NT2/D1 (cell line): ENCODE measurements around the gene PPP3CA.

Experiments used
- SUZ12 ChIP-seq: IDR thresholded peaks from 2 replicates; pipeline ENCODE4 v1.6.1; 2011; ENCODE audit not compliant: insufficient read length, insufficient read depth; ENCODE audit errors: extremely low read depth
- YY1 ChIP-seq: IDR thresholded peaks from 2 replicates; pipeline ENCODE4 v1.6.1; 2011; ENCODE audit not compliant: insufficient read length, insufficient read depth
- ZNF274 ChIP-seq: IDR thresholded peaks from 2 replicates; pipeline ENCODE4 v1.6.1; 2011; ENCODE audit warnings: mild to moderate bottlenecking, low read depth, low read length

- TF ChIP-seq ZNF274 = no peak
- TF ChIP-seq YY1 = no peak
- TF ChIP-seq SUZ12 = no peak
Observed at GRCh38 chr4:101227715-101228114, 119.6 kb downstream of the PPP3CA start.
